ENCODE results near the gene PIM1.

PIM1 gene

DNA sequence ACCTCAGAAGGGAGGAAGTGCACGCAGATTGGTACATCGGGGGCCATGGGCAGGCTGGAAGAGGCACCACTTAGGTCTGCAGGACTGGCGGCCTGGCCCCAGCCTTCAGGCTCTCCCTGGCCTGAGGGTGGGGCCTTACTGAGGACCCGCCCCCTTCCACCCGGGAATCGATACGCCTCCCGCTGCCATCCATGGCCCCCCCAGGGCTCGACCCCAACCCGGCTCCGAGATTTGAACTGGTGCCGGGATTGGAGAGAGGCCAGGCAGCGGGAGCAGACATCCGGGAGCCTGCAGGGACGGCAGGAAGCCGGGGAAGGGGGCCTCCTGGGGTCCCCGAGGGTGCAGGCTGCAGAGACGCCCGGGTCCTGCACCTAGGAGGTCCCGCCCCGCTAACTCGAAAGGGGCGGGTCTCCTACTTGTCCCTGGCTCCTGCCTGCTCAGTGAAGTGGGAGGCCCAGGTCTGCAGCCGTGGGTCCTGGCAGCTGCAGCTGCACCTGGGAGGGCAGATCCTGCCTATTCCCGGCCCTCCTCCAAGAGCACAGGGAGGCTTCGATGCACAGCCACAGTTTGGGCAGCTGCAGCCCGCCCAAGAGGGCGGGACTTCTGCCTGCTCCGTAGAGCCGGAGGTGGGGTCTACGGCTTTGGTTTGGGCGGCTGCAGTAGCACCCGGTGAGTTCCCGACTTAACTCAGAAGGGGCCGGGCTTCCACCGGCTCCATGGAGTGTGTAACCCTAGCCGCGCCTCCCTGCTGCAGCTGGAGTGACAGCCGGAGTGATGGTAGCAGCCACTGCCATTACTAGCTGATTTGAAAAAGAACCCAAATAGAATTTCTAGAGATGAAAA lies 52.4 kb downstream of the PIM1 start:
- DNase-seq (ENCODE audit: low read depth) = peak; percentile 72

GRCh38 chr6:37222992-37223391 lies 53.0 kb downstream of the PIM1 start:
- DNase-seq (ENCODE audit: low read depth) = no peak

Measured in activated T-cell treated with anti-CD3 and anti-CD28 coated beads for 48 hours (primary cell).